GM12874 (cell line): ENCODE measurements around the gene PAPOLB.

ENCODE experiments used
- CTCF ChIP-seq: IDR thresholded peaks from 2 replicates; pipeline ENCODE4 v1.5.1; 2011; ENCODE audit warnings: low read depth, mild to moderate bottlenecking, control low read depth, low read length, moderate library complexity; ENCODE audit not compliant: insufficient read depth

PAPOLB gene

DNA sequence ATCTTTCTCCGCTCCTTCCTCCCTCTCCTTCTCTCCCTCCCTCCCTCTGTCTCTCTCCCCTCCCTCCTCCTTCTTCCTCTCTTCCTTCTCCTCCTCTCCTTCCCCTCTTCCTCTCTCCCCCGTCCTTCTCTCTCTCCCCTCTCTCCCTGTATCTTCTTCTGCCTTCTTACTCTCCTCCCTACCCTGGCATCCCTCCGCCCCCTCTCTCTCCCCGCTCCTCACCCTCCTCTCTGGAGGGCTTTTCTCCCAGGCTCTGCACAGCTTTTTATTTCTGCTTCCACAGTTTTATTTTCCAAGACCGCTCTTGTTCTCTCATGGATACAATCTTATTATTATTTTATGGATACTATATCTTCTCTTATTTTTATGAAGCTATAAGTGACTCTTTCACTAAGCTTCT lies 53.8 kb downstream of the PAPOLB start:
- no peak for TF ChIP-seq CTCF
